Activated CD4-positive, alpha-beta T cell treated with anti-CD3 and anti-CD28 coated beads, Interleukin-2, amount 50 U/mL, for 48 hours (primary cell): ENCODE data around the gene HES4.
A peak's percentile ranks its signal among the peaks of the same experiment; 100 is the strongest.

ENCODE experiments used
- DNase-seq, 2 experiments: peaks; one replicate each; pipeline ENCODE4 v3.0.0-alpha.2; 2020

The HES4 gene

GRCh38 chr1:999725-1000356, at the start of gene HES4:
Gene HES4, minus strand, starts transcription at chr1:1000097. Its CDS starts 124 bp downstream, at chr1:999973.
- peak; percentile 71 to 73 for DNase-seq

GRCh38 chr1:1048765-1049164, 48.9 kb upstream of the HES4 start:
- DNase-seq: no peak

- no peak for DNase-seq
Observed at GRCh38 chr1:1047963-1048362, 48.1 kb upstream of the HES4 start.

- DNase-seq: no peak
Observed at GRCh38 chr1:1047407-1047806, 47.5 kb upstream of the HES4 start.

GRCh38 chr1:1046767-1047166, 46.9 kb upstream of the HES4 start:
- DNase-seq: no peak

GRCh38 chr1:1046243-1046642, 46.3 kb upstream of the HES4 start:
- DNase-seq: no peak

- no peak for DNase-seq
Observed at GRCh38 chr1:1045129-1045528, 45.2 kb upstream of the HES4 start.

GRCh38 chr1:1044455-1045078, 44.7 kb upstream of the HES4 start:
- DNase-seq: no peak

- DNase-seq: no peak
Observed at GRCh38 chr1:1043921-1044320, 44.0 kb upstream of the HES4 start.

GRCh38 chr1:1043411-1043810, 43.5 kb upstream of the HES4 start:
- no peak for DNase-seq

GRCh38 chr1:1042835-1043234, 42.9 kb upstream of the HES4 start:
- DNase-seq: no peak

- DNase-seq: no peak
Observed at GRCh38 chr1:1041873-1042272, 42.0 kb upstream of the HES4 start.

GRCh38 chr1:1041092-1041523, 41.2 kb upstream of the HES4 start:
- DNase-seq: no peak

- peak; percentile 72 for DNase-seq
Observed at GRCh38 chr1:1040004-1040991, 40.4 kb upstream of the HES4 start.

- peak in 1 of 2 experiments; percentile 49 for DNase-seq
Observed at GRCh38 chr1:1039145-1039910, 39.4 kb upstream of the HES4 start.

GRCh38 chr1:1038694-1039093, 38.8 kb upstream of the HES4 start:
- DNase-seq: no peak

GRCh38 chr1:1037366-1038327, 37.8 kb upstream of the HES4 start:
- DNase-seq: no peak

GRCh38 chr1:1035291-1035943, 35.5 kb upstream of the HES4 start:
- DNase-seq: no peak

GRCh38 chr1:1034439-1034781, 34.5 kb upstream of the HES4 start:
- no peak for DNase-seq

- peak; percentile 25 to 31 for DNase-seq
Observed at GRCh38 chr1:1033731-1034438, 34.0 kb upstream of the HES4 start.
